ENCODE results near the gene MX1. TPM values are rescaled to one million over a fixed set of nuclear protein-coding genes. Genes with fewer than 3 reads are reported as not detected.

Gene MX1
- total and polyA plus RNA-seq, 2 of the 13 experiments (the other 11 are each of a cell fraction or from before 2014, with no cell fraction given): 2.6 to 5.8 TPM

GRCh38 chr21:41439248-41439647 is 13.2 kb downstream of the MX1 start:
- 63% methylated on average over 4 of the region's 4 CpGs for WGBS (ENCODE audit: low lambda C conversion rate)
- H3K9ac ChIP-seq (ENCODE audit: insufficient read depth, low read depth, low read length): no peak overlapping the region
- H3K36me3 ChIP-seq (replicated peaks in 1 of 2; ENCODE audit: control insufficient read depth in 1 of 2, insufficient read depth in 2 of 2, low read length in 2 of 2): no peaks in the 10 kb centered on the region
- ChIA-PET CTCF (ENCODE audit: low intra/inter-chr PET ratio, low total read pairs) (no interaction called here), POLR2A (no interaction called here)
- FAIRE-seq: no peak
- TF ChIP-seq ZGPAT (CRISPR knock-in tag; IDR thresholded peaks at IDR 0.05): no peak
- no peak for TF ChIP-seq ZFY (CRISPR knock-in tag; IDR thresholded peaks at IDR 0.05)
- TF ChIP-seq, protein P1, sequence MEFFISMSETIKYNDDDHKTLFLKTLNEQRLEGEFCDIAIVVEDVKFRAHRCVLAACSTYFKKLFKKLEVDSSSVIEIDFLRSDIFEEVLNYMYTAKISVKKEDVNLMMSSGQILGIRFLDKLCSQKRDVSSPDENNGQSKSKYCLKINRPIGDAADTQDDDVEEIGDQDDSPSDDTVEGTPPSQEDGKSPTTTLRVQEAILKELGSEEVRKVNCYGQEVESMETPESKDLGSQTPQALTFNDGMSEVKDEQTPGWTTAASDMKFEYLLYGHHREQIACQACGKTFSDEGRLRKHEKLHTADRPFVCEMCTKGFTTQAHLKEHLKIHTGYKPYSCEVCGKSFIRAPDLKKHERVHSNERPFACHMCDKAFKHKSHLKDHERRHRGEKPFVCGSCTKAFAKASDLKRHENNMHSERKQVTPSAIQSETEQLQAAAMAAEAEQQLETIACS (CRISPR knock-in tag; IDR thresholded peaks at IDR 0.05): no peak
- TF ChIP-seq ZNF263 (CRISPR knock-in tag; IDR thresholded peaks at IDR 0.05): no peak
- no peak for TF ChIP-seq ZNF547 (CRISPR knock-in tag; IDR thresholded peaks at IDR 0.05)
- H3K4me1 ChIP-seq (ENCODE audit: insufficient read depth, low read length): no peaks in the 10 kb centered on the region
- ATAC-seq: no peak
- in situ Hi-C loops (cut with HindIII; ENCODE audit: extremely low pct_ligation_motif_present, low pct_unique_long_range_greater_than_20kb) (no loop called here), intact Hi-C loops (cut with micrococcal nuclease; ENCODE audit: unreplicated experiment) (no loop called here)
- H3K9me3 ChIP-seq (ENCODE audit: low read length): peaks cover 8% of the 10 kb centered on the region
- no peak overlapping the region for H3K27ac ChIP-seq (ENCODE audit: extremely low read length, insufficient read depth, low read length)
- H3K4me3 ChIP-seq (replicated peaks in 1 of 3; ENCODE audit: insufficient read depth in 1 of 3, low read depth in 2 of 3, low read length in 3 of 3): no peak overlapping the region
- no peak for DNase-seq (ENCODE audit: low spot score)
- H3K79me2 ChIP-seq (ENCODE audit: insufficient read depth, low read length): no peaks in the 10 kb centered on the region
- no peak overlapping the region for H2AFZ ChIP-seq (ENCODE audit: low read length)
- H4K20me1 ChIP-seq (ENCODE audit: insufficient read depth, low read length): no peaks in the 10 kb centered on the region
- no peak overlapping the region for H3K4me2 ChIP-seq (ENCODE audit: low read depth, low read length)
- H3K27me3 ChIP-seq (ENCODE audit: control insufficient read depth in 1 of 2, insufficient read depth in 2 of 2, low read length in 2 of 2): no peaks in the 10 kb centered on the region
- BruUV-seq (replicated peaks): no TSS peak

- Histone ChIP-seq H3K27ac (ENCODE audit: extremely low read length, insufficient read depth, low read length) (no peak overlapping the region), H2AFZ (ENCODE audit: low read length) (no peak overlapping the region), H3K9me3 (ENCODE audit: low read length) (no peaks in the 10 kb centered on the region), H3K36me3 (replicated peaks in 1 of 2; ENCODE audit: control insufficient read depth in 1 of 2, insufficient read depth in 2 of 2, low read length in 2 of 2) (no peaks in the 10 kb centered on the region), H3K4me3 (replicated peaks in 1 of 3; ENCODE audit: insufficient read depth in 1 of 3, low read depth in 2 of 3, low read length in 3 of 3) (no peak overlapping the region), H4K20me1 (ENCODE audit: insufficient read depth, low read length) (no peaks in the 10 kb centered on the region), H3K27me3 (ENCODE audit: control insufficient read depth in 1 of 2, insufficient read depth in 2 of 2, low read length in 2 of 2) (no peaks in the 10 kb centered on the region), H3K4me2 (ENCODE audit: low read depth, low read length) (no peak overlapping the region), H3K79me2 (ENCODE audit: insufficient read depth, low read length) (no peaks in the 10 kb centered on the region), H3K4me1 (ENCODE audit: insufficient read depth, low read length) (no peaks in the 10 kb centered on the region), H3K9ac (ENCODE audit: insufficient read depth, low read depth, low read length) (no peak overlapping the region)
- ATAC-seq: no peak
- DNase-seq (ENCODE audit: low spot score): no peak
- no TSS peak for BruUV-seq (replicated peaks)
- no peak for TF ChIP-seq ZNF343 (CRISPR knock-in tag; IDR thresholded peaks at IDR 0.05)
- TF ChIP-seq RBM39 (IDR thresholded peaks at IDR 0.05; ENCODE audit: low read depth, low read length, poor library complexity, severe bottlenecking): no peak
- POLR2A ChIA-PET: no interaction called here
- WGBS (ENCODE audit: low lambda C conversion rate): 84% methylated on average over 14 of the region's 14 CpGs
- CTCF ChIA-PET (ENCODE audit: low intra/inter-chr PET ratio, low total read pairs): no interaction called here
- in situ Hi-C loops (cut with HindIII; ENCODE audit: extremely low pct_ligation_motif_present, low pct_unique_long_range_greater_than_20kb) (no loop called here), intact Hi-C loops (cut with micrococcal nuclease; ENCODE audit: unreplicated experiment) (no loop called here)
- FAIRE-seq: no peak
These were observed 15.5 kb downstream of the MX1 start for GRCh38 chr21:41441546-41441945.

Data from HepG2 (cell line).